Gastroesophageal sphincter (tissue), 3 donors: ENCODE measurements around the gene BLMH.

Experiments
- CTCF ChIP-seq, 4 experiments: fragments of 200-600 bp in 2 of 4; fragments of 450-650 bp in 2 of 4; sonication (generic) in 1 of 4; IDR thresholded peaks; one replicate each; pipeline ENCODE4 v1.5.1; 2017 to 2019; ENCODE audit warnings: antibody characterized with exemption in 4 of 4, mild to moderate bottlenecking in 2 of 4, moderate library complexity in 2 of 4
- EP300 ChIP-seq: sonication (generic); formaldehyde crosslinking; IDR thresholded peaks from one replicate; pipeline ENCODE4 v1.6.1; 2017; ENCODE audit warnings: antibody characterized with exemption, mild to moderate bottlenecking
- POLR2A ChIP-seq, 2 donors: fragments of 450-650 bp; IDR thresholded peaks; one replicate each; pipeline ENCODE4 v1.6.1; 2017; ENCODE audit warnings: antibody characterized with exemption in 2 of 2, mild to moderate bottlenecking in 2 of 2, moderate library complexity in 1 of 2
- POLR2AphosphoS5 ChIP-seq: sonication (generic); formaldehyde crosslinking; IDR thresholded peaks from one replicate; pipeline ENCODE4 v1.6.1; 2017; ENCODE audit warnings: antibody characterized with exemption

DNA sequence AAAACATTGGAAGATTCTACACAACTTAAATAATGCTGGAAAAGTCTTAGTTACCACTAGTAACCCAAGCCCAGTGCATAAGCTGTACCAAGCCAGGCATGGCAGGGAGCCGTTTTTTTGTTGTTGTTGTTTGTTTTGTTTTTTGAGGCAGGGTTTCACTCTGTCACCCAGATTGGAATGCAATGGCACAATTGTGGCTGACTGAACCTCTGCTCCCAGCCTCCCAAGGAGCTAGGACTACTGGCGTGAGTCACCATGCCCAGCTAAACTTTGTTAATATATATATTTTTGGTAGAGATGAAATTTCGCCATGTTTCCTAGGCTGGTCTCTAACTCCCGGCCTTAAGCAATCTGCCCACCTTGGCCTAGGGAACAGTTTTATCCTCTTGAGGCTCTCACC, 42.7 kb upstream of the BLMH start:
- no peak for TF ChIP-seq POLR2AphosphoS5
- TF ChIP-seq POLR2A (IDR thresholded peaks at IDR 0.05), result no peak
- TF ChIP-seq CTCF (IDR thresholded peaks at IDR 0.05), result no peak
- no peak for TF ChIP-seq EP300
